Peyer's patch (tissue), 4 donors: ENCODE data around the gene VPREB1.
"Not testable (repeated sequence)": the region's sequence is repeated elsewhere in the genome, so short reads cannot be mapped to it uniquely, and the experiment has no call there.

ENCODE experiments used
- CTCF ChIP-seq, 6 experiments: fragments of 450-650 bp in 4 of 6; fragments of 200-600 bp in 2 of 6; sonication (generic) in 1 of 6; IDR thresholded peaks; one replicate each; pipeline ENCODE4 v1.5.1; 2017 to 2019; ENCODE audit warnings: antibody characterized with exemption in 6 of 6, mild to moderate bottlenecking in 3 of 6, moderate library complexity in 1 of 6
- POLR2A ChIP-seq, 2 donors: fragments of 450-650 bp; IDR thresholded peaks; one replicate each; pipeline ENCODE4 v1.5.1; 2017; ENCODE audit warnings: antibody characterized with exemption in 2 of 2, mild to moderate bottlenecking in 2 of 2, moderate library complexity in 2 of 2

- not testable (repeated sequence) for TF ChIP-seq CTCF, POLR2A (IDR thresholded peaks at IDR 0.05)
Measured at GRCh38 chr22:22294641-22295040, 50.1 kb downstream of the VPREB1 start.
